HepG2 (cell line): ENCODE data around the gene ZNF334. TPM values are rescaled to one million over a fixed set of nuclear protein-coding genes. Genes with fewer than 3 reads are reported as not detected.
A peak's percentile ranks its signal among the peaks of the same experiment; 100 is the strongest.

Experiments used
- ATF7-NPFF ChIP-seq: sonication (generic); formaldehyde crosslinking; IDR thresholded peaks from 2 replicates; pipeline ENCODE4 v1.8.1; 2023; ENCODE audit warnings: mild to moderate bottlenecking, low read depth, missing genetic modification reagents, moderate library complexity
- CAMTA2 ChIP-seq: sonication (generic); formaldehyde crosslinking; IDR thresholded peaks from 2 replicates; pipeline ENCODE4 v1.4.0; 2020; ENCODE audit warnings: mild to moderate bottlenecking, missing genetic modification reagents, borderline replicate concordance
- JARID2 ChIP-seq: sonication (generic); formaldehyde crosslinking; IDR thresholded peaks from 2 replicates; pipeline ENCODE4 v1.8.1; 2023; ENCODE audit warnings: missing genetic modification reagents, inconsistent platforms; ENCODE audit not compliant: insufficient replicate concordance
- KLF15 ChIP-seq: sonication (generic); formaldehyde crosslinking; IDR thresholded peaks from 2 replicates; pipeline ENCODE4 v1.8.1; 2023; ENCODE audit warnings: borderline replicate concordance, mild to moderate bottlenecking, inconsistent platforms, missing genetic modification reagents, mixed read lengths
- KLF9 ChIP-seq: IDR thresholded peaks from 2 replicates; pipeline ENCODE4 v1.6.1; 2016; ENCODE audit warnings: low read depth
- MAZ ChIP-seq, 2 experiments: sonication (generic) in 1 of 2; formaldehyde crosslinking in 1 of 2; IDR thresholded peaks; 2 replicates each; pipeline versions ENCODE4 v1.5.0 to v1.6.1; 2012 to 2020; ENCODE audit warnings: low read depth in 2 of 2, mild to moderate bottlenecking in 2 of 2, borderline replicate concordance in 1 of 2, improper control_type of control experiment in 1 of 2, low read length in 1 of 2, missing genetic modification reagents in 1 of 2, moderate library complexity in 1 of 2
- PPARG ChIP-seq: conservative IDR thresholded peaks from 2 replicates; pipeline ENCODE4 v1.6.1; 2016; ENCODE audit warnings: missing biosample characterization, missing genetic modification reagents
- RBFOX2 ChIP-seq: fragments of 200-400 bp; formaldehyde crosslinking; IDR thresholded peaks from 2 replicates; pipeline ENCODE4 v1.6.1; 2017; ENCODE audit warnings: low read depth, mild to moderate bottlenecking, low read length
- SP4 ChIP-seq: sonication (generic); formaldehyde crosslinking; IDR thresholded peaks from 2 replicates; pipeline ENCODE4 v1.8.1; 2023; ENCODE audit warnings: mild to moderate bottlenecking, missing genetic modification reagents
- ZNF333 ChIP-seq: sonication (generic); formaldehyde crosslinking; IDR thresholded peaks from 2 replicates; pipeline ENCODE4 v1.4.0; 2020; ENCODE audit warnings: mild to moderate bottlenecking, missing genetic modification reagents, borderline replicate concordance
- ZNF572 ChIP-seq: sonication (generic); formaldehyde crosslinking; IDR thresholded peaks from 2 replicates; pipeline ENCODE4 v1.5.1; 2020; ENCODE audit warnings: mild to moderate bottlenecking, missing genetic modification reagents
- ZNF576 ChIP-seq: sonication (generic); formaldehyde crosslinking; IDR thresholded peaks from 2 replicates; pipeline ENCODE4 v1.4.0; 2020; ENCODE audit warnings: mild to moderate bottlenecking, missing genetic modification reagents
- ZNF747 ChIP-seq: sonication (generic); formaldehyde crosslinking; IDR thresholded peaks from 2 replicates; pipeline ENCODE4 v1.8.1; 2023; ENCODE audit warnings: missing genetic modification reagents, mild to moderate bottlenecking, borderline replicate concordance
- polyA plus RNA-seq, 8 experiments: library from polyadenylated mRNA; depleted of rRNA in 3 of 8; stranded (reverse) in 7 of 8; unstranded in 1 of 8; fragments of >200 nt; fragmentation: Illumina TruSeq in 4 of 8; extraction: Trizol in 4 of 8; gene quantifications; 2 replicates each; pipeline versions ENCODE4 v1.2.1 to v1.2.3, GENCODE V29; 2011 to 2016; ENCODE audit warnings: low read depth in 4 of 8, missing spikeins in 1 of 8, mixed read lengths in 1 of 8; ENCODE audit not compliant: insufficient read depth in 1 of 8
- total RNA-seq, 5 experiments: library from RNA; depleted of rRNA; stranded (reverse); fragments of >200 nt; fragmentation: Illumina TruSeq; extraction: Trizol; gene quantifications; 2 replicates each; pipeline ENCODE4 v1.2.3, GENCODE V29; 2016; ENCODE audit warnings: low read depth in 1 of 5
- TF ChIP-seq, protein P1 (sequence below): sonication (generic); formaldehyde crosslinking; IDR thresholded peaks from 2 replicates; pipeline ENCODE4 v1.4.0; 2020; ENCODE audit warnings: mild to moderate bottlenecking, missing genetic modification reagents
- TF ChIP-seq, protein P2 (sequence below): sonication (generic); formaldehyde crosslinking; IDR thresholded peaks from 2 replicates; pipeline ENCODE4 v1.5.1; 2020; ENCODE audit warnings: mild to moderate bottlenecking, moderate library complexity, missing genetic modification reagents

ZNF334 gene
- total and polyA plus RNA-seq, 2 of the 13 experiments (the other 11 are each of a cell fraction or from before 2014, with no cell fraction given) = 4.8 to 7.8 TPM

DNA sequence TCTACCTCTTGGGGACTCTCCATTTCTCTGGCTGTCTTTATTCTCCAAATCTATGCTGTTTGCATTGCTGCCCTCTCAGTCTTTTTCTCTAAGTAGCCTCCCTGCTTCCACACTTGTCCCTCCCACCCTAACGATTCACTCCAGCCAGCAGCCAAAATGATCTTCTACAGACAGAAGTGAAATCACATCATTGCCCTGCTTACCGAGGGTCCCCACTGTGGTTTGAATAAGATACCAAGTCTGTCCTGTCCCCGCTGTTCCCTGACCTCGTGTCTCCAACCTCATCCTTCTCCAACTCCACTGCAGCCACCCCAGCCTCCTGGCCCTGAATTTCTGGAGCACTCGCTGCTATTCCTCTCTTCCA is 48.6 kb upstream of the ZNF334 start (continued):
- TF ChIP-seq SP4 (CRISPR knock-in tag) = 0 out of 2 replicates have a peak, but pooled peaks have one; percentile 10
- TF ChIP-seq JARID2 (CRISPR knock-in tag) = no peak
- TF ChIP-seq ZNF572 (CRISPR knock-in tag) = 0 out of 2 replicates have a peak, but pooled peaks have one; percentile 28
- TF ChIP-seq KLF9 (CRISPR knock-in tag) = no peak
- TF ChIP-seq CAMTA2 (CRISPR knock-in tag) = peak; percentile 74; the same call in 1 of the 2 replicates
- TF ChIP-seq MAZ (IDR thresholded peaks at IDR 0.05; ENCODE audit: borderline replicate concordance, low read depth, low read length) = no peak
- 0 out of 2 replicates have a peak, but pooled peaks have one; percentile 6 for TF ChIP-seq MAZ (CRISPR knock-in tag; IDR thresholded peaks at IDR 0.05; ENCODE audit: low read depth)
- peak; percentile 52; the same call in 1 of the 2 replicates for TF ChIP-seq ZNF333
- TF ChIP-seq, protein P1, sequence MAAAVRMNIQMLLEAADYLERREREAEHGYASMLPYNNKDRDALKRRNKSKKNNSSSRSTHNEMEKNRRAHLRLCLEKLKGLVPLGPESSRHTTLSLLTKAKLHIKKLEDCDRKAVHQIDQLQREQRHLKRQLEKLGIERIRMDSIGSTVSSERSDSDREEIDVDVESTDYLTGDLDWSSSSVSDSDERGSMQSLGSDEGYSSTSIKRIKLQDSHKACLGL (CRISPR knock-in tag) = peak; percentile 64; the same call in 1 of the 2 replicates
- peak; percentile 30; the same call in 1 of the 2 replicates for TF ChIP-seq ZNF747 (CRISPR knock-in tag)
- TF ChIP-seq, protein P2, sequence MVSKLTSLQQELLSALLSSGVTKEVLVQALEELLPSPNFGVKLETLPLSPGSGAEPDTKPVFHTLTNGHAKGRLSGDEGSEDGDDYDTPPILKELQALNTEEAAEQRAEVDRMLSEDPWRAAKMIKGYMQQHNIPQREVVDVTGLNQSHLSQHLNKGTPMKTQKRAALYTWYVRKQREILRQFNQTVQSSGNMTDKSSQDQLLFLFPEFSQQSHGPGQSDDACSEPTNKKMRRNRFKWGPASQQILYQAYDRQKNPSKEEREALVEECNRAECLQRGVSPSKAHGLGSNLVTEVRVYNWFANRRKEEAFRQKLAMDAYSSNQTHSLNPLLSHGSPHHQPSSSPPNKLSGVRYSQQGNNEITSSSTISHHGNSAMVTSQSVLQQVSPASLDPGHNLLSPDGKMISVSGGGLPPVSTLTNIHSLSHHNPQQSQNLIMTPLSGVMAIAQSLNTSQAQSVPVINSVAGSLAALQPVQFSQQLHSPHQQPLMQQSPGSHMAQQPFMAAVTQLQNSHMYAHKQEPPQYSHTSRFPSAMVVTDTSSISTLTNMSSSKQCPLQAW = peak; percentile 48; the same call in 1 of the 2 replicates
- no peak for TF ChIP-seq PPARG (CRISPR knock-in tag)
- 0 out of 2 replicates have a peak, but pooled peaks have one; percentile 25 for TF ChIP-seq KLF15 (CRISPR knock-in tag)
- no peak for TF ChIP-seq RBFOX2
- 0 out of 2 replicates have a peak, but pooled peaks have one; percentile 27 for TF ChIP-seq ATF7-NPFF (CRISPR knock-in tag)
- peak; percentile 56; the same call in 1 of the 2 replicates for TF ChIP-seq ZNF576
- TF ChIP-seq, all 625 proteins: peak for 18
